Liver (tissue), 9 donors: Measurements from ENCODE around the gene ERMAP. TPM values are rescaled to one million over a fixed set of nuclear protein-coding genes. Genes with fewer than 3 reads are reported as not detected.

Experiments
- DNase-seq: peaks from one replicate; pipeline ENCODE4 v3.0.0-alpha.2; 2017; ENCODE audit warnings: low spot score
- H3K27ac ChIP-seq, 2 donors: one replicate each; pipeline ENCODE4 v1.7.0; 2013; ENCODE audit warnings: inconsistent platforms in 2 of 2, low read length in 2 of 2, control low read depth in 1 of 2, low read depth in 1 of 2, mild to moderate bottlenecking in 1 of 2
- H3K27me3 ChIP-seq, 4 donors: one replicate each; pipeline versions ENCODE4 v1.6.1 to v1.7.0; 2013; ENCODE audit warnings: low read length in 3 of 4, inconsistent platforms in 1 of 4, mild to moderate bottlenecking in 1 of 4, moderate library complexity in 1 of 4; ENCODE audit not compliant: control insufficient read depth in 4 of 4, insufficient read depth in 4 of 4
- H3K36me3 ChIP-seq, 4 donors: one replicate each; pipeline versions ENCODE4 v1.6.1 to v1.7.0; 2013; ENCODE audit warnings: low read length in 3 of 4, mild to moderate bottlenecking in 3 of 4, low read depth in 1 of 4, moderate library complexity in 1 of 4; ENCODE audit not compliant: control insufficient read depth in 4 of 4, insufficient read depth in 3 of 4
- H3K4me1 ChIP-seq, 4 donors: one replicate each; pipeline versions ENCODE4 v1.6.1 to v1.7.0; 2013; ENCODE audit warnings: low read length in 3 of 4, mild to moderate bottlenecking in 3 of 4, moderate library complexity in 1 of 4; ENCODE audit not compliant: control insufficient read depth in 4 of 4, insufficient read depth in 4 of 4
- H3K4me3 ChIP-seq, 3 donors: one replicate each; pipeline versions ENCODE4 v1.6.1 to v1.7.0; 2013; ENCODE audit warnings: low read length in 3 of 3, control low read depth in 1 of 3, low read depth in 1 of 3, mild to moderate bottlenecking in 1 of 3
- H3K9ac ChIP-seq, 2 donors: one replicate each; pipeline ENCODE4 v1.7.0; 2013; ENCODE audit warnings: low read length in 2 of 2, mild to moderate bottlenecking in 2 of 2, moderate library complexity in 2 of 2, control low read depth in 1 of 2, low read depth in 1 of 2
- H3K9me3 ChIP-seq, 4 donors: one replicate each; pipeline versions ENCODE4 v1.6.1 to v1.7.0; 2013; ENCODE audit warnings: low read length in 3 of 4; ENCODE audit not compliant: control insufficient read depth in 4 of 4
- EGR1 ChIP-seq, 2 donors: IDR thresholded peaks; 2 replicates each; pipeline ENCODE4 v1.6.1; 2016 to 2018; ENCODE audit warnings: antibody characterized with exemption in 2 of 2, low read depth in 2 of 2
- FOXA1 ChIP-seq: IDR thresholded peaks from 2 replicates; pipeline ENCODE4 v1.6.1; 2016; ENCODE audit warnings: antibody characterized with exemption
- FOXA2 ChIP-seq: IDR thresholded peaks from 2 replicates; pipeline ENCODE4 v1.6.1; 2016; ENCODE audit warnings: antibody characterized with exemption
- GABPA ChIP-seq, 2 donors: IDR thresholded peaks in 1 of 2; conservative IDR thresholded peaks in 1 of 2; 2 replicates each; pipeline ENCODE4 v1.6.1; 2016; ENCODE audit warnings: antibody characterized with exemption in 2 of 2, mild to moderate bottlenecking in 1 of 2, moderate library complexity in 1 of 2
- HNF4A ChIP-seq, 2 donors: conservative IDR thresholded peaks; 2 replicates each; pipeline ENCODE4 v1.6.1; 2016; ENCODE audit warnings: antibody characterized with exemption in 2 of 2, mild to moderate bottlenecking in 2 of 2
- HNF4G ChIP-seq: IDR thresholded peaks from 2 replicates; pipeline ENCODE4 v1.6.1; 2016; ENCODE audit warnings: antibody characterized with exemption
- JUND ChIP-seq, 2 donors: IDR thresholded peaks; 2 replicates each; pipeline ENCODE4 v1.6.1; 2016; ENCODE audit warnings: antibody characterized with exemption in 2 of 2
- MAX ChIP-seq: IDR thresholded peaks from 2 replicates; pipeline ENCODE4 v1.6.1; 2016; ENCODE audit warnings: antibody characterized with exemption
- NR2F2 ChIP-seq: IDR thresholded peaks from 2 replicates; pipeline ENCODE4 v1.6.1; 2016; ENCODE audit warnings: antibody characterized with exemption
- RAD21 ChIP-seq, 2 donors: IDR thresholded peaks; 2 replicates each; pipeline ENCODE4 v1.6.1; 2016; ENCODE audit warnings: antibody characterized with exemption in 2 of 2, mild to moderate bottlenecking in 2 of 2
- RXRA ChIP-seq, 2 donors: IDR thresholded peaks; 2 replicates each; pipeline ENCODE4 v1.6.1; 2017 to 2018; ENCODE audit warnings: antibody characterized with exemption in 2 of 2, mild to moderate bottlenecking in 1 of 2
- SP1 ChIP-seq: IDR thresholded peaks from 2 replicates; pipeline ENCODE4 v1.6.1; 2018; ENCODE audit warnings: antibody characterized with exemption, mild to moderate bottlenecking
- TAF1 ChIP-seq: conservative IDR thresholded peaks from 2 replicates; pipeline ENCODE4 v1.6.1; 2016; ENCODE audit warnings: antibody characterized with exemption, mild to moderate bottlenecking
- YY1 ChIP-seq: IDR thresholded peaks from 2 replicates; pipeline ENCODE4 v1.6.1; 2016; ENCODE audit warnings: antibody characterized with exemption, mild to moderate bottlenecking
- WGBS: extraction: QIAGEN DNeasy Blood & Tissue Kit; methylation state at CpG from one replicate; pipeline ENCODE4 v1.1.7; 2013; 5-methylcytosine and 5-hydroxymethylcytosine counted together
- polyA plus RNA-seq, 2 donors: library from polyadenylated mRNA; stranded (reverse) in 1 of 2; unstranded in 1 of 2; fragments of 200-250 nt in 1 of 2; fragments of >200 nt in 1 of 2; fragmentation: Nextera tagmentation in 1 of 2; extraction: Ambion mirVana in 1 of 2; gene quantifications; one replicate each; pipeline versions ENCODE4 v1.2.1 to v1.2.3, GENCODE V29; 2013 to 2015
- total RNA-seq, 2 donors: library from RNA; depleted of rRNA; stranded (reverse); fragments of >200 nt; gene quantifications; one replicate each; pipeline ENCODE4 v1.2.3, GENCODE V29; 2014
- TF ChIP-seq, protein P1 (sequence below): IDR thresholded peaks from 2 replicates; pipeline ENCODE4 v1.6.1; 2016; ENCODE audit warnings: antibody characterized with exemption
- TF ChIP-seq, protein P2 (sequence below): IDR thresholded peaks from 2 replicates; pipeline ENCODE4 v1.6.1; 2016; ENCODE audit warnings: antibody characterized with exemption, mild to moderate bottlenecking
- TF ChIP-seq, protein P3 (sequence below): fragments of 150-350 bp; IDR thresholded peaks from 2 replicates; pipeline ENCODE4 v1.5.1; 2017; ENCODE audit warnings: improper control_type of control experiment, low read depth, low read length; ENCODE audit not compliant: missing input control
- TF ChIP-seq, protein P4 (sequence below): IDR thresholded peaks from 2 replicates; pipeline ENCODE4 v1.6.1; 2016; ENCODE audit warnings: antibody characterized with exemption
- donor health status: healthy.
- donor health status: healthy.
- donor health status: healthy.
- donor health status: healthy.
- donor health status: healthy.

ERMAP gene
- total and polyA plus RNA-seq, 4 donors: 3.9 to 96.9 (median 9.0) TPM

- H3K27ac ChIP-seq: no peak overlapping the region
- H3K36me3 ChIP-seq: peaks cover 0 to 13% (median 4%) of the 10 kb centered on the region in 4 donors
- DNase-seq: no peak
- WGBS: 93% methylated on average over 5 of the region's 5 CpGs
- TF ChIP-seq NR2F2 (no peak), SP1 (no peak), JUND (IDR thresholded peaks at IDR 0.05) (no peak), HNF4A (conservative IDR thresholded peaks at IDR 0.05) (no peak), RXRA (IDR thresholded peaks at IDR 0.05) (no peak), MAX (no peak), RAD21 (IDR thresholded peaks at IDR 0.05) (no peak), TAF1 (no peak), GABPA (IDR thresholded peaks at IDR 0.05 in 1 of 2, conservative IDR thresholded peaks at IDR 0.05 in 1 of 2) (no peak), YY1 (no peak), FOXA2 (no peak), HNF4G (no peak), FOXA1 (no peak), EGR1 (IDR thresholded peaks at IDR 0.05; ENCODE audit: low read depth in 2 of 2) (no peak)
- TF ChIP-seq, protein P1, sequence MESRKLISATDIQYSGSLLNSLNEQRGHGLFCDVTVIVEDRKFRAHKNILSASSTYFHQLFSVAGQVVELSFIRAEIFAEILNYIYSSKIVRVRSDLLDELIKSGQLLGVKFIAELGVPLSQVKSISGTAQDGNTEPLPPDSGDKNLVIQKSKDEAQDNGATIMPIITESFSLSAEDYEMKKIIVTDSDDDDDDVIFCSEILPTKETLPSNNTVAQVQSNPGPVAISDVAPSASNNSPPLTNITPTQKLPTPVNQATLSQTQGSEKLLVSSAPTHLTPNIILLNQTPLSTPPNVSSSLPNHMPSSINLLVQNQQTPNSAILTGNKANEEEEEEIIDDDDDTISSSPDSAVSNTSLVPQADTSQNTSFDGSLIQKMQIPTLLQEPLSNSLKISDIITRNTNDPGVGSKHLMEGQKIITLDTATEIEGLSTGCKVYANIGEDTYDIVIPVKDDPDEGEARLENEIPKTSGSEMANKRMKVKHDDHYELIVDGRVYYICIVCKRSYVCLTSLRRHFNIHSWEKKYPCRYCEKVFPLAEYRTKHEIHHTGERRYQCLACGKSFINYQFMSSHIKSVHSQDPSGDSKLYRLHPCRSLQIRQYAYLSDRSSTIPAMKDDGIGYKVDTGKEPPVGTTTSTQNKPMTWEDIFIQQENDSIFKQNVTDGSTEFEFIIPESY: no peak
- TF ChIP-seq, protein P2, sequence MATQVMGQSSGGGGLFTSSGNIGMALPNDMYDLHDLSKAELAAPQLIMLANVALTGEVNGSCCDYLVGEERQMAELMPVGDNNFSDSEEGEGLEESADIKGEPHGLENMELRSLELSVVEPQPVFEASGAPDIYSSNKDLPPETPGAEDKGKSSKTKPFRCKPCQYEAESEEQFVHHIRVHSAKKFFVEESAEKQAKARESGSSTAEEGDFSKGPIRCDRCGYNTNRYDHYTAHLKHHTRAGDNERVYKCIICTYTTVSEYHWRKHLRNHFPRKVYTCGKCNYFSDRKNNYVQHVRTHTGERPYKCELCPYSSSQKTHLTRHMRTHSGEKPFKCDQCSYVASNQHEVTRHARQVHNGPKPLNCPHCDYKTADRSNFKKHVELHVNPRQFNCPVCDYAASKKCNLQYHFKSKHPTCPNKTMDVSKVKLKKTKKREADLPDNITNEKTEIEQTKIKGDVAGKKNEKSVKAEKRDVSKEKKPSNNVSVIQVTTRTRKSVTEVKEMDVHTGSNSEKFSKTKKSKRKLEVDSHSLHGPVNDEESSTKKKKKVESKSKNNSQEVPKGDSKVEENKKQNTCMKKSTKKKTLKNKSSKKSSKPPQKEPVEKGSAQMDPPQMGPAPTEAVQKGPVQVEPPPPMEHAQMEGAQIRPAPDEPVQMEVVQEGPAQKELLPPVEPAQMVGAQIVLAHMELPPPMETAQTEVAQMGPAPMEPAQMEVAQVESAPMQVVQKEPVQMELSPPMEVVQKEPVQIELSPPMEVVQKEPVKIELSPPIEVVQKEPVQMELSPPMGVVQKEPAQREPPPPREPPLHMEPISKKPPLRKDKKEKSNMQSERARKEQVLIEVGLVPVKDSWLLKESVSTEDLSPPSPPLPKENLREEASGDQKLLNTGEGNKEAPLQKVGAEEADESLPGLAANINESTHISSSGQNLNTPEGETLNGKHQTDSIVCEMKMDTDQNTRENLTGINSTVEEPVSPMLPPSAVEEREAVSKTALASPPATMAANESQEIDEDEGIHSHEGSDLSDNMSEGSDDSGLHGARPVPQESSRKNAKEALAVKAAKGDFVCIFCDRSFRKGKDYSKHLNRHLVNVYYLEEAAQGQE: no peak
- TF ChIP-seq, protein P3, sequence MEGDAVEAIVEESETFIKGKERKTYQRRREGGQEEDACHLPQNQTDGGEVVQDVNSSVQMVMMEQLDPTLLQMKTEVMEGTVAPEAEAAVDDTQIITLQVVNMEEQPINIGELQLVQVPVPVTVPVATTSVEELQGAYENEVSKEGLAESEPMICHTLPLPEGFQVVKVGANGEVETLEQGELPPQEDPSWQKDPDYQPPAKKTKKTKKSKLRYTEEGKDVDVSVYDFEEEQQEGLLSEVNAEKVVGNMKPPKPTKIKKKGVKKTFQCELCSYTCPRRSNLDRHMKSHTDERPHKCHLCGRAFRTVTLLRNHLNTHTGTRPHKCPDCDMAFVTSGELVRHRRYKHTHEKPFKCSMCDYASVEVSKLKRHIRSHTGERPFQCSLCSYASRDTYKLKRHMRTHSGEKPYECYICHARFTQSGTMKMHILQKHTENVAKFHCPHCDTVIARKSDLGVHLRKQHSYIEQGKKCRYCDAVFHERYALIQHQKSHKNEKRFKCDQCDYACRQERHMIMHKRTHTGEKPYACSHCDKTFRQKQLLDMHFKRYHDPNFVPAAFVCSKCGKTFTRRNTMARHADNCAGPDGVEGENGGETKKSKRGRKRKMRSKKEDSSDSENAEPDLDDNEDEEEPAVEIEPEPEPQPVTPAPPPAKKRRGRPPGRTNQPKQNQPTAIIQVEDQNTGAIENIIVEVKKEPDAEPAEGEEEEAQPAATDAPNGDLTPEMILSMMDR: no peak
- TF ChIP-seq, protein P4, sequence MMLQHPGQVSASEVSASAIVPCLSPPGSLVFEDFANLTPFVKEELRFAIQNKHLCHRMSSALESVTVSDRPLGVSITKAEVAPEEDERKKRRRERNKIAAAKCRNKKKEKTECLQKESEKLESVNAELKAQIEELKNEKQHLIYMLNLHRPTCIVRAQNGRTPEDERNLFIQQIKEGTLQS: no peak
- H3K9ac ChIP-seq: no peak overlapping the region
- no peaks in the 10 kb centered on the region for H3K27me3 ChIP-seq
- no peak overlapping the region for H3K4me3 ChIP-seq
- H3K4me1 ChIP-seq: peaks cover 0 to 10% (median 2%) of the 10 kb centered on the region in 4 donors
- H3K9me3 ChIP-seq: no peaks in the 10 kb centered on the region
Observed at GRCh38 chr1:42786097-42786496, 30.8 kb upstream of the ERMAP start.
